OCI-LY7 (cell line): ENCODE results near the gene PAPOLG. TPM values are rescaled to one million over a fixed set of nuclear protein-coding genes. Genes with fewer than 3 reads are reported as not detected.

ENCODE experiments used
- BruUV-seq: library from RNA; stranded (reverse); fragments of 400-500 nt; replicated peaks from 2 replicates; lab custom pipeline; 2021; lab: Mats Ljungman, UMichigan
- CTCF ChIA-PET: fragments of 300-600 bp; sonication (Branson Sonifier 250); formaldehyde crosslinking; loops from one replicate; lab custom pipeline; 2022; ENCODE audit warnings: antibody characterized with exemption; ENCODE audit not compliant: unreplicated experiment; lab: Charles Lee
- POLR2A ChIA-PET: fragments of 300-600 bp; sonication (Branson Sonifier 250); formaldehyde crosslinking; loops from one replicate; lab custom pipeline; 2022; ENCODE audit warnings: antibody characterized with exemption; lab: Charles Lee
- DNase-seq: peaks from one replicate; pipeline ENCODE4 v3.0.0-alpha.2; 2015; ENCODE audit warnings: low spot score
- H2AFZ ChIP-seq: fragments of 200-600 bp; sonication (generic), shearing (Covaris generic); 2 replicates; pipeline ENCODE4 v1.6.1; 2014; ENCODE audit warnings: mild to moderate bottlenecking, antibody characterized with exemption, low read length, moderate library complexity
- H3K27ac ChIP-seq: fragments of 200-600 bp; sonication (generic); 2 replicates; pipeline ENCODE4 v1.5.1; 2014; ENCODE audit warnings: mixed run types, low read depth, mild to moderate bottlenecking, moderate library complexity, low read length, inconsistent platforms; ENCODE audit not compliant: poor library complexity, severe bottlenecking
- H3K36me3 ChIP-seq: fragments of 200-600 bp; sonication (generic); 2 replicates; pipeline ENCODE4 v1.6.1; 2014; ENCODE audit warnings: mild to moderate bottlenecking, antibody characterized with exemption, low read length, moderate library complexity, mixed read lengths; ENCODE audit not compliant: insufficient read depth
- H3K4me1 ChIP-seq: fragments of 200-600 bp; sonication (generic); 2 replicates; pipeline ENCODE4 v1.5.1; 2014; ENCODE audit warnings: mild to moderate bottlenecking, low read length; ENCODE audit not compliant: insufficient read depth, poor library complexity, severe bottlenecking
- H3K4me2 ChIP-seq: fragments of 200-600 bp; sonication (generic); 2 replicates; pipeline ENCODE4 v1.6.1; 2014; ENCODE audit warnings: mild to moderate bottlenecking, low read length
- H3K4me3 ChIP-seq: fragments of 200-600 bp; sonication (generic); 2 replicates; pipeline ENCODE4 v1.5.1; 2014; ENCODE audit warnings: mild to moderate bottlenecking, low read depth, low read length; ENCODE audit not compliant: poor library complexity, severe bottlenecking
- H3K79me2 ChIP-seq: fragments of 200-600 bp; sonication (generic); 2 replicates; pipeline ENCODE4 v1.6.1; 2016; ENCODE audit warnings: low read depth, mild to moderate bottlenecking, low read length, moderate library complexity, mixed read lengths; ENCODE audit not compliant: insufficient read depth
- H3K9me2 ChIP-seq: fragments of 200-600 bp; sonication (generic); 2 replicates; pipeline ENCODE4 v1.6.1; 2016; ENCODE audit warnings: mild to moderate bottlenecking, low read length, mixed read lengths; ENCODE audit not compliant: insufficient read depth
- H3K9me3 ChIP-seq: fragments of 200-600 bp; sonication (generic); 2 replicates; pipeline ENCODE4 v1.6.1; 2014; ENCODE audit warnings: mild to moderate bottlenecking, mixed run types, low read length, mixed read lengths
- H4K20me1 ChIP-seq: fragments of 200-600 bp; sonication (generic); 2 replicates; pipeline ENCODE4 v1.6.1; 2014; ENCODE audit warnings: mild to moderate bottlenecking, antibody characterized with exemption, low read length, moderate library complexity, mixed read lengths; ENCODE audit not compliant: insufficient read depth
- EZH2phosphoT487 ChIP-seq: fragments of 200-600 bp; sonication (generic); IDR thresholded peaks from 2 replicates; pipeline ENCODE4 v1.6.1; 2018; ENCODE audit warnings: low read depth, borderline replicate concordance, mild to moderate bottlenecking, mixed run types, antibody characterized with exemption, low read length, moderate library complexity, mixed read lengths
- intact Hi-C: fragments of 100-400 bp; cut with micrococcal nuclease; formaldehyde crosslinking; loops from one replicate; pipeline ENCODE4 v1.10.0; 2022; ENCODE audit not compliant: unreplicated experiment
- total RNA-seq, 2 experiments: library from RNA; depleted of rRNA in 1 of 2; stranded (reverse); fragments of >200 nt in 1 of 2; shearing (Covaris generic) in 1 of 2; gene quantifications; 2 replicates each; pipeline ENCODE4 v1.2.3, GENCODE V29; 2014 to 2022
- TF ChIP-seq, protein P1 (sequence below): fragments of 200-600 bp; sonication (generic); conservative IDR thresholded peaks from 2 replicates; pipeline ENCODE4 v1.5.1; 2014; ENCODE audit warnings: mild to moderate bottlenecking, antibody characterized with exemption, low read length, moderate library complexity, mixed read lengths

The PAPOLG gene
- total RNA-seq, 2 experiments from 2014 or later: 14.6 to 15.0 TPM

DNA sequence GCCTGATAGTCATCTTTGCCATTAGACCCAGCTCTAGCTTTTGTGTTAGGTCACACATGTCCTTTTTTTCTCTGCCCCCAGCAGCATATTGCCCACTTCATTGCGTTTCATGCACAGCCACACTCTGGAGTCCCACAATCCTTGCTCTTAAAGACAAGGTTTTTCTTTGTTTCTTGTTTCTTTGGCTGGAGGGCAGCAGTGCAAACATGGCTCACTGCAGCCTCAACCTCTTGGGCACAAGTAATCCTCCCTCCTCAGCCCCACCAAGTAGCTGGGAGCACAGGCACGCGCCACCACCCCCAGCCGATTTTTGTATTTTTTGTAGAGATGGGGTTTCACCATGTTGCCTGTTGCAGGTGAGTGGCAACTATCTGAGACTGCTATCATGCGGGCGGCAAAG, 16.9 kb upstream of the PAPOLG start:
- ChIA-PET CTCF (interaction anchor here (0.5 kb wide), 1 partner anchor 33 kb away, joined by 4 read pairs; no protein-coding TSS in a partner anchor), POLR2A (interaction anchor here (0.6 to 1.4 kb wide), 2 partner anchors 8 to 1254 kb away, joined by 3 read pairs; no protein-coding TSS in a partner anchor)
- no TSS peak for BruUV-seq

DNA sequence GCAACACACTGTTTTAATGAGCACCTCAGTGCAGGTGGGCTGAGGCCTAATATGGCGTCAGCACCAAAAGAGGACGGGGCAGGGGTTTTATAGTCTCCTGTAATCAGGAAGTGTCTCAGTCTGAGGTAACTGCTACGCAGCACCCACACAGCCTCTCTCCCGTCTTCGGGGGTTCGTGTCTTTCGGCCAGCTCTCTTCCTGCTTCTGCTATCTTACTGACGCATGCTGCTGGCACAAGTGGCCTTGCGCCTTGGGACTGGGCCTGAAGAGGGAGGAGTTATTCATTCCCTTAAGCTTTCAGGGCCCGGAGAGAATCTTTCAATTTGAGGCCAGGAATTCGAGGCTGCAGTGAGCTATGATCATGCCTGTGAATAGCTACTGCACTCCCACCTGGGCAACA, 14.5 kb upstream of the PAPOLG start:
- TF ChIP-seq EZH2phosphoT487: no peak
- TF ChIP-seq, protein P1, sequence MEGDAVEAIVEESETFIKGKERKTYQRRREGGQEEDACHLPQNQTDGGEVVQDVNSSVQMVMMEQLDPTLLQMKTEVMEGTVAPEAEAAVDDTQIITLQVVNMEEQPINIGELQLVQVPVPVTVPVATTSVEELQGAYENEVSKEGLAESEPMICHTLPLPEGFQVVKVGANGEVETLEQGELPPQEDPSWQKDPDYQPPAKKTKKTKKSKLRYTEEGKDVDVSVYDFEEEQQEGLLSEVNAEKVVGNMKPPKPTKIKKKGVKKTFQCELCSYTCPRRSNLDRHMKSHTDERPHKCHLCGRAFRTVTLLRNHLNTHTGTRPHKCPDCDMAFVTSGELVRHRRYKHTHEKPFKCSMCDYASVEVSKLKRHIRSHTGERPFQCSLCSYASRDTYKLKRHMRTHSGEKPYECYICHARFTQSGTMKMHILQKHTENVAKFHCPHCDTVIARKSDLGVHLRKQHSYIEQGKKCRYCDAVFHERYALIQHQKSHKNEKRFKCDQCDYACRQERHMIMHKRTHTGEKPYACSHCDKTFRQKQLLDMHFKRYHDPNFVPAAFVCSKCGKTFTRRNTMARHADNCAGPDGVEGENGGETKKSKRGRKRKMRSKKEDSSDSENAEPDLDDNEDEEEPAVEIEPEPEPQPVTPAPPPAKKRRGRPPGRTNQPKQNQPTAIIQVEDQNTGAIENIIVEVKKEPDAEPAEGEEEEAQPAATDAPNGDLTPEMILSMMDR: no peak
- Histone ChIP-seq H3K4me3 (no peak overlapping the region), H4K20me1 (no peaks in the 10 kb centered on the region), H3K36me3 (no peaks in the 10 kb centered on the region), H3K79me2 (no peaks in the 10 kb centered on the region), H3K4me1 (no peaks in the 10 kb centered on the region), H2AFZ (no peak overlapping the region), H3K9me2 (no peaks in the 10 kb centered on the region), H3K9me3 (no peaks in the 10 kb centered on the region), H3K4me2 (no peak overlapping the region), H3K27ac (no peak overlapping the region)
- ChIA-PET CTCF (interaction anchor here (0.6 kb wide), 1 partner anchor 119 kb away, joined by 3 read pairs; no protein-coding TSS in a partner anchor), POLR2A (no interaction called here)
- DNase-seq: no peak
- intact Hi-C loops: no loop called here
- BruUV-seq: no TSS peak

More for the DNA sequence above, 16.9 kb upstream of the PAPOLG start:
- Histone ChIP-seq H3K9me3 (no peaks in the 10 kb centered on the region), H3K4me2 (no peak overlapping the region), H3K4me1 (no peaks in the 10 kb centered on the region), H3K27ac (no peak overlapping the region), H2AFZ (no peak overlapping the region), H4K20me1 (no peaks in the 10 kb centered on the region), H3K9me2 (no peaks in the 10 kb centered on the region), H3K4me3 (no peak overlapping the region), H3K36me3 (no peaks in the 10 kb centered on the region), H3K79me2 (no peaks in the 10 kb centered on the region)
- intact Hi-C loops: no loop called here
- TF ChIP-seq EZH2phosphoT487: no peak
- TF ChIP-seq, protein P1: no peak
- DNase-seq: no peak

DNA sequence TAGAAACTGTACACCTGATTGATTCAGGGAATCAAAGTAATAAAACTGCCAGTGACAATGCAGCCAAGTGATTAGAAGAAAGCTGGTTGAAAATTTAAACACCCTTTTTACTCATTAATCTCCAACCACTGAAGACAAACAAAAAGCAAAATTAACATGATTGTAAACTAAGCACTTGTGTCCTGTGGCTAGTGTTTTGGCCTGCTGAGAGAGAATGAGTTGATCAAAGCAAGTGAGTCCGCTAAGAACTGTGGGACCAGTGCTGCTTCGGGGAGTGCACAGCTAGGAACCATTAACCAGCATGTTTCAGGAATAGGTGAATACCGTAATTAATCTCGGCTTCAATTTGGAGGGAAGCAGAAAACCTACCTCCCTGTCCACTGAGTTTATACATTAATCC, 13.6 kb upstream of the PAPOLG start:
- Histone ChIP-seq H2AFZ (no peak overlapping the region), H4K20me1 (no peaks in the 10 kb centered on the region), H3K27ac (no peak overlapping the region), H3K4me1 (no peaks in the 10 kb centered on the region), H3K4me3 (no peak overlapping the region), H3K9me3 (no peaks in the 10 kb centered on the region), H3K36me3 (no peaks in the 10 kb centered on the region), H3K9me2 (no peaks in the 10 kb centered on the region), H3K79me2 (no peaks in the 10 kb centered on the region), H3K4me2 (no peak overlapping the region)
- no TSS peak for BruUV-seq
- TF ChIP-seq EZH2phosphoT487: no peak
- TF ChIP-seq, protein P1: no peak
- intact Hi-C loops: no loop called here
- no peak for DNase-seq
- ChIA-PET POLR2A (no interaction called here), CTCF (no interaction called here)
